Colonic mucosa (tissue), 4 donors: ENCODE results near the gene FJX1. TPM values are rescaled to one million over a fixed set of nuclear protein-coding genes. Genes with fewer than 3 reads are reported as not detected.

ENCODE experiments used
- DNase-seq: peaks from one replicate; pipeline ENCODE4 v3.0.0-alpha.2; 2020
- H3K27ac ChIP-seq: fragments of 200-600 bp; one replicate; pipeline ENCODE4 v1.8.0; 2021
- H3K27me3 ChIP-seq: fragments of 200-600 bp; one replicate; pipeline ENCODE4 v1.8.0; 2021
- H3K36me3 ChIP-seq: fragments of 200-600 bp; one replicate; pipeline ENCODE4 v1.8.0; 2021
- H3K4me1 ChIP-seq: fragments of 200-600 bp; one replicate; pipeline ENCODE4 v1.8.0; 2021; ENCODE audit warnings: mild to moderate bottlenecking
- H3K4me3 ChIP-seq: fragments of 200-600 bp; one replicate; pipeline ENCODE4 v1.8.0; 2021
- H3K9ac ChIP-seq, 2 donors: one replicate each; pipeline ENCODE4 v1.7.0; 2013; ENCODE audit warnings: control low read depth in 2 of 2, low read depth in 2 of 2, low read length in 2 of 2
- H3K9me3 ChIP-seq: fragments of 200-600 bp; one replicate; pipeline ENCODE4 v1.8.0; 2021
- CTCF ChIP-seq: fragments of 200-600 bp; IDR thresholded peaks from one replicate; pipeline ENCODE4 v1.8.0; 2022; ENCODE audit warnings: antibody characterized with exemption, mild to moderate bottlenecking
- intact Hi-C: fragments of 100-400 bp; cut with DNase I; formaldehyde crosslinking; loops from one replicate; pipeline ENCODE4 v1.14.1; 2022
- total RNA-seq, 2 donors: library from RNA; stranded (reverse); fragmentation: NEBNext Ultra II Directional in 1 of 2; extraction: Animal tissue kit (Norgen Biotek cat#: 25700) in 1 of 2; gene quantifications; one replicate each; pipeline ENCODE4 v1.2.1, GENCODE V29; 2021
- donor health status: healthy.
- donor health status: DM: no; HTN: no; CAD: no.
- donor health status: DM: no; HTN: no; CAD: no.

The FJX1 gene
- total RNA-seq: 1 to 10 TPM in 1 of 2 donors, under 1 TPM in 1; 0.32 to 1.6 TPM

GRCh38 chr11:35617687-35618496 is at the start of gene FJX1:
TSS of gene FJX1 (plus strand) at chr11:35618460. CDS start at chr11:35618637, 177 bp downstream.
- H3K27ac ChIP-seq: peak within 1 kb of the TSS; percentile 41
- H3K4me1 ChIP-seq: peaks cover 8% of the 10 kb centered on the region
- no peaks in the 10 kb centered on the region for H3K9me3 ChIP-seq
- H3K27me3 ChIP-seq: peaks cover 40% of the 10 kb centered on the region
- intact Hi-C loops: loop anchor here (2.0 to 10.0 kb wide), 3 partner anchors 204 to 647 kb away; no protein-coding TSS in a partner anchor
- H3K4me3 ChIP-seq: peak within 1 kb of the TSS; percentile 36
- H3K9ac ChIP-seq: peak within 1 kb of the TSS in 1 of 2 donors; percentile 57
- no peak for TF ChIP-seq CTCF
- H3K36me3 ChIP-seq: no peaks in the 10 kb centered on the region
- peak; percentile 21 for DNase-seq

GRCh38 chr11:35571696-35572095 is 46.6 kb upstream of the FJX1 start:
- no peak overlapping the region for H3K9ac ChIP-seq
- intact Hi-C loops: no loop called here
- TF ChIP-seq CTCF: no peak

GRCh38 chr11:35579557-35580396 is 38.5 kb upstream of the FJX1 start:
- no peaks in the 10 kb centered on the region for H3K4me1 ChIP-seq
- H3K27me3 ChIP-seq: no peaks in the 10 kb centered on the region
- DNase-seq: no peak
- H3K4me3 ChIP-seq: no peak overlapping the region
- intact Hi-C loops: no loop called here
- no peak for TF ChIP-seq CTCF
- no peaks in the 10 kb centered on the region for H3K36me3 ChIP-seq
- no peak overlapping the region for H3K27ac ChIP-seq
- H3K9ac ChIP-seq: no peak overlapping the region
- no peaks in the 10 kb centered on the region for H3K9me3 ChIP-seq

More at GRCh38 chr11:35571696-35572095, 46.6 kb upstream of the FJX1 start:
- no peaks in the 10 kb centered on the region for H3K9me3 ChIP-seq
- DNase-seq: no peak
- no peaks in the 10 kb centered on the region for H3K4me1 ChIP-seq
- no peaks in the 10 kb centered on the region for H3K36me3 ChIP-seq
- no peaks in the 10 kb centered on the region for H3K27me3 ChIP-seq
- no peak overlapping the region for H3K4me3 ChIP-seq
- no peak overlapping the region for H3K27ac ChIP-seq

GRCh38 chr11:35580397-35580781 is 37.9 kb upstream of the FJX1 start:
- no peak for DNase-seq
- no peaks in the 10 kb centered on the region for H3K9me3 ChIP-seq
- intact Hi-C loops: no loop called here
- no peak overlapping the region for H3K27ac ChIP-seq
- no peak for TF ChIP-seq CTCF
- H3K4me3 ChIP-seq: no peak overlapping the region
- H3K9ac ChIP-seq: no peak overlapping the region
- no peaks in the 10 kb centered on the region for H3K36me3 ChIP-seq
- H3K27me3 ChIP-seq: no peaks in the 10 kb centered on the region
- no peaks in the 10 kb centered on the region for H3K4me1 ChIP-seq

GRCh38 chr11:35582033-35582432 is 36.2 kb upstream of the FJX1 start:
- no peak for DNase-seq
- intact Hi-C loops: no loop called here
- Histone ChIP-seq H3K9ac (no peak overlapping the region), H3K27ac (no peak overlapping the region), H3K36me3 (no peaks in the 10 kb centered on the region), H3K27me3 (no peaks in the 10 kb centered on the region), H3K9me3 (no peaks in the 10 kb centered on the region), H3K4me3 (no peak overlapping the region), H3K4me1 (no peaks in the 10 kb centered on the region)
- TF ChIP-seq CTCF: no peak
